Fibroblast of pulmonary artery (primary cell): ENCODE results near the gene KCNK13.

Source experiments
- DNase-seq: peaks from one replicate; pipeline ENCODE4 v3.0.0-alpha.2; 2010; ENCODE audit warnings: low read depth
- H3K4me3 ChIP-seq: replicated peaks from 2 replicates; pipeline ENCODE4 v1.5.1; 2011; ENCODE audit warnings: low read depth, mild to moderate bottlenecking, control low read depth, low read length, moderate library complexity
- CTCF ChIP-seq: IDR thresholded peaks from 2 replicates; pipeline ENCODE4 v1.5.1; 2011; ENCODE audit warnings: mild to moderate bottlenecking, control low read depth, low read length, inconsistent platforms; ENCODE audit errors: missing control alignments

Gene KCNK13

GRCh38 chr14:90034156-90034555 lies 27.6 kb upstream of the KCNK13 start:
- TF ChIP-seq CTCF: no peak
- H3K4me3 ChIP-seq: no peak overlapping the region
- no peak for DNase-seq

GRCh38 chr14:90034835-90035525 lies 26.8 kb upstream of the KCNK13 start:
- DNase-seq: no peak
- TF ChIP-seq CTCF: no peak
- H3K4me3 ChIP-seq: no peak overlapping the region

GRCh38 chr14:90039253-90040010 lies 22.4 kb upstream of the KCNK13 start:
- no peak for DNase-seq
- TF ChIP-seq CTCF: no peak
- no peak overlapping the region for H3K4me3 ChIP-seq

- no peak for DNase-seq
- TF ChIP-seq CTCF: no peak
- H3K4me3 ChIP-seq: no peak overlapping the region
These were observed 21.4 kb upstream of the KCNK13 start for GRCh38 chr14:90040411-90040810.

GRCh38 chr14:90042496-90043252 lies 19.1 kb upstream of the KCNK13 start:
- TF ChIP-seq CTCF: no peak
- no peak overlapping the region for H3K4me3 ChIP-seq
- DNase-seq: no peak

GRCh38 chr14:90045616-90046015 lies 16.2 kb upstream of the KCNK13 start:
- no peak for DNase-seq
- no peak overlapping the region for H3K4me3 ChIP-seq
- no peak for TF ChIP-seq CTCF
